Transverse colon (tissue), 4 donors: ENCODE results near the gene ATP6V0D1.

ENCODE experiments used
- EP300 ChIP-seq: sonication (generic); formaldehyde crosslinking; IDR thresholded peaks from one replicate; pipeline ENCODE4 v1.6.1; 2017; ENCODE audit warnings: antibody characterized with exemption, low read depth
- POLR2A ChIP-seq: fragments of 450-650 bp; IDR thresholded peaks from one replicate; pipeline ENCODE4 v1.6.1; 2016; ENCODE audit warnings: antibody characterized with exemption, mild to moderate bottlenecking, moderate library complexity
- POLR2AphosphoS5 ChIP-seq, 3 donors: sonication (generic); formaldehyde crosslinking; IDR thresholded peaks; one replicate each; pipeline ENCODE4 v1.6.1; 2016; ENCODE audit warnings: antibody characterized with exemption in 3 of 3
- TF ChIP-seq, protein P1 (sequence below), 5 experiments: fragments of 200-600 bp in 3 of 5; fragments of 450-650 bp in 2 of 5; sonication (generic) in 3 of 5; IDR thresholded peaks; 1 replicate in 2 of 5; 2 replicates in 3 of 5; pipeline ENCODE4 v1.5.1; 2016 to 2017; ENCODE audit warnings: antibody characterized with exemption in 5 of 5, inconsistent platforms in 3 of 5, mild to moderate bottlenecking in 2 of 5, moderate library complexity in 1 of 5

DNA sequence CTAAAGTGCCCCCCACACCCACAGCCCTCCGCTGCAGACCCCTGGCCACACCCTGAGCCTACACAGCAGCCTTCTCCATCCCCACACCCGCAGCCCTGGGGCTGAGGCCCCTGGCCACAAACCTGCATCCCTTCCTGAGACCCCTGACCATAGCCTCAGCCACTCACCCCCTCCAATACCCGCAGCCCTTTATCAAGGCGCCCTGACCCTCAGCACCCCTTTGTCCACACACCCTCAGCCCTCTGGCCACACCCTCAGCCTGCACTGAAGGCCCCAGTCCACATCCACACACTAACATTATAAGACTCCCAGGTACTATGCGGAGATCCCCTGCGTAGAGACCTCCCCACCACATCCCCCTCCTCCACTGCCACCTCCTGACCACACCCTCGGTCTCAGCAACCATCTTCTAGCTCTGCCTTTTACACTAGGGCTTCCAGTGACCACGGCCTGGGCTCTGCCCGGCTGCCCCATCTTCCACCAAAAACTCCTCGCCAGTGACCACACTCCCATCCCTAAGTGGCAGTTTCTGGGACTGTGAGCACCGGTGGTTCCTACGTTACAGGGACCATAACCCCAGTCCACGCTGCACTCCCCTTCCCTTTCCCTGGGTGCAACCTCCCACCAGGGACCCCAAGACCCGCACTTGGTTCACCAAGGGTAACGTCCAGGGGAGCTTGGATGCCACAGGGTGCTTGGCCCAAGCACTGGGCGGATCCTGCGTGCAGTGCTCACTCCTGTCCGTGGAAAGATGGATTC is 88.5 kb downstream of the ATP6V0D1 start:
- TF ChIP-seq, protein P1, sequence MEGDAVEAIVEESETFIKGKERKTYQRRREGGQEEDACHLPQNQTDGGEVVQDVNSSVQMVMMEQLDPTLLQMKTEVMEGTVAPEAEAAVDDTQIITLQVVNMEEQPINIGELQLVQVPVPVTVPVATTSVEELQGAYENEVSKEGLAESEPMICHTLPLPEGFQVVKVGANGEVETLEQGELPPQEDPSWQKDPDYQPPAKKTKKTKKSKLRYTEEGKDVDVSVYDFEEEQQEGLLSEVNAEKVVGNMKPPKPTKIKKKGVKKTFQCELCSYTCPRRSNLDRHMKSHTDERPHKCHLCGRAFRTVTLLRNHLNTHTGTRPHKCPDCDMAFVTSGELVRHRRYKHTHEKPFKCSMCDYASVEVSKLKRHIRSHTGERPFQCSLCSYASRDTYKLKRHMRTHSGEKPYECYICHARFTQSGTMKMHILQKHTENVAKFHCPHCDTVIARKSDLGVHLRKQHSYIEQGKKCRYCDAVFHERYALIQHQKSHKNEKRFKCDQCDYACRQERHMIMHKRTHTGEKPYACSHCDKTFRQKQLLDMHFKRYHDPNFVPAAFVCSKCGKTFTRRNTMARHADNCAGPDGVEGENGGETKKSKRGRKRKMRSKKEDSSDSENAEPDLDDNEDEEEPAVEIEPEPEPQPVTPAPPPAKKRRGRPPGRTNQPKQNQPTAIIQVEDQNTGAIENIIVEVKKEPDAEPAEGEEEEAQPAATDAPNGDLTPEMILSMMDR (IDR thresholded peaks at IDR 0.05): no peak
- TF ChIP-seq POLR2A: no peak
- TF ChIP-seq EP300: no peak
- no peak for TF ChIP-seq POLR2AphosphoS5 (IDR thresholded peaks at IDR 0.05)
